K562 (cell line): ENCODE measurements around the gene PDE3A. TPM values are rescaled to one million over a fixed set of nuclear protein-coding genes. Genes with fewer than 3 reads are reported as not detected.

ENCODE experiments used
- ATAC-seq: fragments of 200-7000 bp; cut with Tn5 transposase; 3 replicates; pipeline ENCODE4 v1.9.1; 2020; ENCODE audit warnings: moderate library complexity
- BruUV-seq: library from RNA; stranded (reverse); fragments of 400-500 nt; replicated peaks from 2 replicates; lab custom pipeline; 2021; lab: Mats Ljungman, UMichigan
- CTCF ChIA-PET: fragments of 300-600 bp; formaldehyde crosslinking; extraction: SDS; loops from one replicate; lab custom pipeline; 2021; ENCODE audit warnings: low intra/inter-chr PET ratio; lab: Yijun Ruan, JAX
- POLR2A ChIA-PET: fragments of 300-600, 350-650 bp; sonication (Branson Sonifier 250); formaldehyde crosslinking; extraction: SDS; loops from one replicate; lab custom pipeline; 2021; ENCODE audit warnings: antibody characterized with exemption, inconsistent platforms; lab: Yijun Ruan, JAX
- DNase-seq, 4 experiments: peaks; one replicate each; pipeline versions ENCODE4 v3.0.0 to v3.0.0-alpha.2; 2011 to 2018; ENCODE audit warnings: low spot score in 3 of 4, mixed read lengths in 3 of 4; ENCODE audit errors: extremely low read depth in 1 of 4
- FAIRE-seq: peaks from 2 replicates; lab custom pipeline; 2011; peaks lifted over from hg19 to GRCh38; lab: Jason Lieb, UNC
- H2AFZ ChIP-seq: 2 replicates; pipeline ENCODE4 v1.6.0; 2011; ENCODE audit warnings: low read depth, low read length, control low read depth, inconsistent platforms
- H3K27ac ChIP-seq: fragments of 200-600 bp; 3 replicates; pipeline ENCODE4 v1.8.0; 2011; ENCODE audit warnings: low read depth, mild to moderate bottlenecking, control low read depth, inconsistent platforms, low read length, moderate library complexity, mixed read lengths; ENCODE audit errors: extremely low read depth
- H3K27me3 ChIP-seq, 2 experiments: fragments of 300-600 bp in 1 of 2; 2 replicates in 1 of 2; 3 replicates in 1 of 2; pipeline versions ENCODE4 v1.6.0 to v1.8.0; 2011; ENCODE audit warnings: inconsistent platforms in 2 of 2, low read length in 2 of 2, mild to moderate bottlenecking in 1 of 2, mixed read lengths in 1 of 2, moderate library complexity in 1 of 2; ENCODE audit not compliant: control insufficient read depth in 2 of 2, insufficient read depth in 2 of 2
- H3K36me3 ChIP-seq: fragments of 300-600 bp; 3 replicates; pipeline ENCODE4 v1.8.0; 2011; ENCODE audit warnings: mild to moderate bottlenecking, low read length, inconsistent platforms; ENCODE audit not compliant: control insufficient read depth, insufficient read depth
- H3K4me1 ChIP-seq, 2 experiments: fragments of 200-600 bp in 1 of 2; replicated peaks in 1 of 2; 2 replicates in 1 of 2; 3 replicates in 1 of 2; pipeline versions ENCODE4 v1.5.1 to v1.8.0; 2011; ENCODE audit warnings: inconsistent platforms in 2 of 2, low read length in 2 of 2, mild to moderate bottlenecking in 1 of 2, mixed read lengths in 1 of 2, moderate library complexity in 1 of 2; ENCODE audit not compliant: control insufficient read depth in 2 of 2, insufficient read depth in 2 of 2
- H3K4me2 ChIP-seq: 2 replicates; pipeline ENCODE4 v1.6.1; 2011; ENCODE audit warnings: low read length, control low read depth, inconsistent platforms, mixed read lengths; ENCODE audit not compliant: insufficient read depth
- H3K4me3 ChIP-seq: fragments of 200-600 bp; sonication (generic), shearing (Covaris generic); 2 replicates; pipeline ENCODE4 v1.5.1; 2016; ENCODE audit warnings: control low read depth, inconsistent platforms
- H3K79me2 ChIP-seq: fragments of 200-600 bp; 3 replicates; pipeline ENCODE4 v1.8.0; 2011; ENCODE audit warnings: low read length, inconsistent platforms; ENCODE audit not compliant: control insufficient read depth, insufficient read depth
- H3K9ac ChIP-seq, 2 experiments: 2 replicates each; pipeline versions ENCODE4 v1.6.0 to v1.6.1; 2011; ENCODE audit warnings: low read depth in 2 of 2, low read length in 2 of 2, control low read depth in 1 of 2, inconsistent platforms in 1 of 2, mild to moderate bottlenecking in 1 of 2, mixed read lengths in 1 of 2; ENCODE audit not compliant: insufficient read depth in 1 of 2
- H3K9me1 ChIP-seq: one replicate; pipeline ENCODE4 v1.6.0; 2011; ENCODE audit warnings: inconsistent platforms, mild to moderate bottlenecking, low read length, moderate library complexity; ENCODE audit not compliant: control insufficient read depth, insufficient read depth
- H3K9me3 ChIP-seq: replicated peaks from 2 replicates; pipeline ENCODE4 v1.5.1; 2011; ENCODE audit warnings: low read depth, low read length, inconsistent platforms; ENCODE audit not compliant: control insufficient read depth, insufficient read depth
- H4K20me1 ChIP-seq: replicated peaks from 2 replicates; pipeline ENCODE4 v1.6.1; 2011; ENCODE audit warnings: low read length, inconsistent platforms, mixed read lengths; ENCODE audit not compliant: control insufficient read depth, insufficient read depth
- BCOR ChIP-seq: fragments of 450-650 bp; IDR thresholded peaks from 2 replicates; pipeline ENCODE4 v1.6.1; 2016
- CEBPB ChIP-seq: fragments of 450-650 bp; IDR thresholded peaks from 2 replicates; pipeline ENCODE4 v1.6.1; 2016; ENCODE audit warnings: missing genetic modification characterization, missing compliant biosample characterization
- E2F4 ChIP-seq: sonication (generic); formaldehyde crosslinking; IDR thresholded peaks from 2 replicates; pipeline ENCODE4 v1.8.0; 2022; ENCODE audit warnings: mild to moderate bottlenecking, low read depth, missing genetic modification reagents
- E4F1 ChIP-seq: fragments of 250-450 bp; sonication (Bioruptor Pico); IDR thresholded peaks from 2 replicates; pipeline ENCODE4 v1.5.0; 2021; ENCODE audit warnings: mild to moderate bottlenecking, borderline replicate concordance
- ELK1 ChIP-seq: sonication (generic); formaldehyde crosslinking; IDR thresholded peaks from 2 replicates; pipeline ENCODE4 v1.8.1; 2022; ENCODE audit warnings: missing genetic modification reagents
- ESRRB ChIP-seq: fragments of 250-450 bp; sonication (Bioruptor Pico); IDR thresholded peaks from 2 replicates; pipeline ENCODE4 v1.5.0; 2020; ENCODE audit warnings: mild to moderate bottlenecking, moderate library complexity, borderline replicate concordance
- FOXA1 ChIP-seq: fragments of 450-650 bp; IDR thresholded peaks from 2 replicates; pipeline ENCODE4 v1.6.1; 2016; ENCODE audit warnings: mild to moderate bottlenecking, borderline replicate concordance
- MYNN ChIP-seq, 2 experiments: sonication (generic); formaldehyde crosslinking in 1 of 2; IDR thresholded peaks; 2 replicates each; pipeline versions ENCODE4 v1.5.0 to v1.6.1; 2016 to 2020; ENCODE audit warnings: antibody characterized with exemption in 1 of 2, missing genetic modification reagents in 1 of 2
- NCOA6 ChIP-seq: fragments of 450-650 bp; IDR thresholded peaks from 2 replicates; pipeline ENCODE4 v1.6.1; 2017; ENCODE audit warnings: mild to moderate bottlenecking
- NFYB ChIP-seq: IDR thresholded peaks from 2 replicates; pipeline ENCODE4 v1.6.1; 2011; ENCODE audit warnings: mild to moderate bottlenecking, moderate library complexity; ENCODE audit not compliant: insufficient read length; ENCODE audit errors: extremely low read depth
- PATZ1 ChIP-seq: fragments of 250-450 bp; sonication (Bioruptor Pico); IDR thresholded peaks from 2 replicates; pipeline ENCODE4 v1.5.0; 2020; ENCODE audit warnings: mild to moderate bottlenecking, borderline replicate concordance
- RBFOX2 ChIP-seq: fragments of 200-400 bp; formaldehyde crosslinking; IDR thresholded peaks from 2 replicates; pipeline ENCODE4 v1.6.1; 2017; ENCODE audit warnings: low read depth, mild to moderate bottlenecking, low read length, moderate library complexity
- SRSF3 ChIP-seq: fragments of 200-400 bp; formaldehyde crosslinking; IDR thresholded peaks from 2 replicates; pipeline ENCODE4 v1.6.1; 2016; ENCODE audit warnings: mild to moderate bottlenecking, low read length, moderate library complexity; ENCODE audit not compliant: insufficient read depth
- THAP7 ChIP-seq: fragments of 250-450 bp; sonication (Bioruptor Pico); IDR thresholded peaks from 2 replicates; pipeline ENCODE4 v1.5.0; 2021
- ZNF263 ChIP-seq: sonication (generic); formaldehyde crosslinking; IDR thresholded peaks from 2 replicates; pipeline ENCODE4 v1.8.0; 2022; ENCODE audit warnings: mild to moderate bottlenecking, missing genetic modification reagents, borderline replicate concordance
- ZNF695 ChIP-seq: fragments of 450-650 bp; formaldehyde crosslinking; IDR thresholded peaks from 2 replicates; pipeline ENCODE4 v1.4.0; 2020; ENCODE audit warnings: mild to moderate bottlenecking, moderate library complexity
- WGBS: fragments of 100-300 bp; shearing (Covaris generic); methylation state at CpG from one replicate; pipeline ENCODE4 v1.1.6; 2016; ENCODE audit warnings: low coverage, mixed read lengths; ENCODE audit not compliant: insufficient coverage; ENCODE audit errors: missing lambda C conversion rate; 5-methylcytosine and 5-hydroxymethylcytosine counted together
- in situ Hi-C: fragments of 300-500 bp; cut with MboI; formaldehyde crosslinking; loops from 4 replicates; pipeline ENCODE4 v1.15.0; 2018; ENCODE audit warnings: inconsistent platforms, mixed read lengths
- intact Hi-C: fragments of 100-400 bp; cut with micrococcal nuclease; formaldehyde crosslinking; loops from 2 replicates; pipeline ENCODE4 v1.14.2; 2022
- polyA plus RNA-seq, 8 experiments: library from polyadenylated mRNA; depleted of rRNA in 4 of 8; stranded (reverse) in 5 of 8; unstranded in 3 of 8; fragments of >200 nt; fragmentation: Nextera tagmentation in 2 of 8; fragmentation: Illumina TruSeq in 1 of 8; extraction: Ambion mirVana in 2 of 8; extraction: Trizol in 1 of 8; gene quantifications; 2 replicates each; pipeline versions ENCODE4 v1.2.1 to v1.2.3, GENCODE V29; 2011 to 2014; ENCODE audit warnings: inconsistent platforms in 1 of 8, missing spikeins in 1 of 8
- total RNA-seq, 7 experiments: library from RNA; depleted of rRNA in 6 of 7; stranded (reverse); fragments of >200 nt in 6 of 7; fragmentation: Illumina TruSeq in 2 of 7; extraction: Trizol in 2 of 7; gene quantifications; 2 replicates each; pipeline versions ENCODE4 v1.2.1 to v1.2.3, GENCODE V29; 2011 to 2021; ENCODE audit warnings: low replicate concordance in 1 of 7

PDE3A gene
- total and polyA plus RNA-seq, 9 of the 15 experiments (the other 6 are each of a cell fraction or from before 2014, with no cell fraction given), result 0.02 TPM; not detected in 8

- H3K9ac ChIP-seq, result no peak overlapping the region
- CTCF ChIA-PET, result no interaction called here
- H3K9me1 ChIP-seq, result no peaks in the 10 kb centered on the region
- no peaks in the 10 kb centered on the region for H3K27me3 ChIP-seq
- POLR2A ChIA-PET, result no interaction called here
- intact Hi-C loops, result no loop called here
- no peak overlapping the region for H3K4me2 ChIP-seq
- H4K20me1 ChIP-seq, result no peaks in the 10 kb centered on the region
- FAIRE-seq, result no peak
- BruUV-seq, result no TSS peak
- no peak for DNase-seq
- no peak overlapping the region for H3K4me3 ChIP-seq
- ATAC-seq, result no peak
- no peaks in the 10 kb centered on the region for H3K79me2 ChIP-seq
- in situ Hi-C loops, result no loop called here
- no peaks in the 10 kb centered on the region for H3K36me3 ChIP-seq
- H2AFZ ChIP-seq, result no peak overlapping the region
- H3K9me3 ChIP-seq, result no peaks in the 10 kb centered on the region
- H3K4me1 ChIP-seq, result no peaks in the 10 kb centered on the region
- H3K27ac ChIP-seq, result no peak overlapping the region
- 0% methylated on average over 3 of the region's 3 CpGs for WGBS
- TF ChIP-seq PATZ1 (CRISPR knock-in tag), result no peak
- no peak for TF ChIP-seq THAP7 (CRISPR knock-in tag)
- TF ChIP-seq RBFOX2, result no peak
- no peak for TF ChIP-seq BCOR
- TF ChIP-seq ZNF263, result no peak
- TF ChIP-seq MYNN (IDR thresholded peaks at IDR 0.05), result no peak
- no peak for TF ChIP-seq MYNN (CRISPR knock-in tag; IDR thresholded peaks at IDR 0.05)
- TF ChIP-seq SRSF3, result no peak
- TF ChIP-seq ESRRB (CRISPR knock-in tag), result no peak
- no peak for TF ChIP-seq NFYB
- TF ChIP-seq NCOA6, result no peak
- TF ChIP-seq FOXA1, result no peak
- TF ChIP-seq E4F1 (CRISPR knock-in tag), result no peak
- TF ChIP-seq E2F4 (CRISPR knock-in tag), result no peak
- TF ChIP-seq ZNF695 (CRISPR knock-in tag), result no peak
- no peak for TF ChIP-seq ELK1 (CRISPR knock-in tag)
- no peak for TF ChIP-seq CEBPB (tag)
Measured at GRCh38 chr12:20423557-20423956, 55.2 kb downstream of the PDE3A start.
